ENCODE data around the gene SETX. TPM values are rescaled to one million over a fixed set of nuclear protein-coding genes. Genes with fewer than 3 reads are reported as not detected.

SETX gene
- total and polyA plus RNA-seq, 2 donors (not counting 1 experiment from before 2014, with no cell fraction given), result 29.2 to 105 TPM

DNA sequence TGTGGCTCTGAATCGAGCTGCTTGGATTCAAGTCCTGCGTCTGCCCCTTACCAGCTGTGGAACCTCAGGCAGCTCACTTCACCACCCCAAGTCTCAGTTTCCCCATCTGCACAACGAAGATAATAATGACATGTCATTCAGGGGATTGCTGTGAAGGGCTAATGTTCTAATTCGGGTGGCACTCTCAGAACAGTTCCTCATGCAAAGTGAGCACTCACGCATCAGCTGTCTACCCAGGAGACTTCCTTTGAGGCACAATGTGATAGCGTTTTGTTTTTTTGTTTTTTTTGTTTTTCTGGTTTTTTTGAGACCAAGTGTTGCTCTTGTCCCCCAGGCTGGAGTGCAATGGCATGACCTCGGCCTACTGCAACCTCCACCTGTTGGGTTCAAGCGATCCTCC lies 136.6 kb downstream of the SETX start:
- Mint-ChIP-seq H3K27ac (no peak overlapping the region), H3K4me3 (no peak overlapping the region), H3K4me1 (no peaks in the 10 kb centered on the region), H3K9me3 (ENCODE audit: insufficient read depth) (peaks cover 2% of the 10 kb centered on the region), H3K27me3 (peaks cover 24% of the 10 kb centered on the region)
- Histone ChIP-seq H3K4me1 (ENCODE audit: control insufficient read depth in 2 of 2, insufficient read depth in 2 of 2, low read length in 2 of 2) (no peaks in the 10 kb centered on the region), H3K9ac (ENCODE audit: low read length) (no peak overlapping the region), H3K4me2 (replicated peaks; ENCODE audit: low read depth, low read length, poor library complexity, severe bottlenecking) (no peak overlapping the region), H4K20me1 (ENCODE audit: control insufficient read depth, insufficient read depth, low read length, poor library complexity, severe bottlenecking) (no peaks in the 10 kb centered on the region), H3K27me3 (replicated peaks in 1 of 4; ENCODE audit: control extremely low read depth in 1 of 4, control insufficient read depth in 3 of 4, insufficient read depth in 4 of 4, low read length in 3 of 4) (peaks cover 0 to 11% (median 0%) of the 10 kb centered on the region in 4 experiments), H3K36me3 (replicated peaks in 1 of 2; ENCODE audit: control extremely low read depth in 1 of 2, control insufficient read depth in 1 of 2, extremely low read depth in 1 of 2, insufficient read depth in 2 of 2, low read length in 1 of 2) (no peaks in the 10 kb centered on the region), H3K9me3 (ENCODE audit: control extremely low read depth in 1 of 3, control insufficient read depth in 2 of 3, insufficient read depth in 1 of 3, low read length in 2 of 3) (no peaks in the 10 kb centered on the region), H3K27ac (ENCODE audit: low read length in 2 of 2) (no peak overlapping the region), H3K79me2 (ENCODE audit: control insufficient read depth, insufficient read depth, low read length) (no peaks in the 10 kb centered on the region), H2AFZ (ENCODE audit: insufficient read depth, low read depth, low read length, poor library complexity, severe bottlenecking) (no peak overlapping the region), H3K4me3 (ENCODE audit: control extremely low read depth in 1 of 5, extremely low read depth in 1 of 5, insufficient read depth in 1 of 5, low read depth in 2 of 5, low read length in 4 of 5) (no peak overlapping the region)
- ChIA-PET CTCF (interaction anchor here (1.6 kb wide), 1 partner anchor 18 kb away, joined by 6 read pairs; no protein-coding TSS in a partner anchor), POLR2A (no interaction called here)
- ATAC-seq (ENCODE audit: low read depth) (no peak), DNase-seq (no peak)
- intact Hi-C loops (cut with micrococcal nuclease), result no loop called here
- TF ChIP-seq EZH2 (IDR thresholded peaks at IDR 0.05; ENCODE audit: borderline replicate concordance, insufficient read depth, low read depth, low read length, poor library complexity, severe bottlenecking), result no peak
- TF ChIP-seq, protein P1, sequence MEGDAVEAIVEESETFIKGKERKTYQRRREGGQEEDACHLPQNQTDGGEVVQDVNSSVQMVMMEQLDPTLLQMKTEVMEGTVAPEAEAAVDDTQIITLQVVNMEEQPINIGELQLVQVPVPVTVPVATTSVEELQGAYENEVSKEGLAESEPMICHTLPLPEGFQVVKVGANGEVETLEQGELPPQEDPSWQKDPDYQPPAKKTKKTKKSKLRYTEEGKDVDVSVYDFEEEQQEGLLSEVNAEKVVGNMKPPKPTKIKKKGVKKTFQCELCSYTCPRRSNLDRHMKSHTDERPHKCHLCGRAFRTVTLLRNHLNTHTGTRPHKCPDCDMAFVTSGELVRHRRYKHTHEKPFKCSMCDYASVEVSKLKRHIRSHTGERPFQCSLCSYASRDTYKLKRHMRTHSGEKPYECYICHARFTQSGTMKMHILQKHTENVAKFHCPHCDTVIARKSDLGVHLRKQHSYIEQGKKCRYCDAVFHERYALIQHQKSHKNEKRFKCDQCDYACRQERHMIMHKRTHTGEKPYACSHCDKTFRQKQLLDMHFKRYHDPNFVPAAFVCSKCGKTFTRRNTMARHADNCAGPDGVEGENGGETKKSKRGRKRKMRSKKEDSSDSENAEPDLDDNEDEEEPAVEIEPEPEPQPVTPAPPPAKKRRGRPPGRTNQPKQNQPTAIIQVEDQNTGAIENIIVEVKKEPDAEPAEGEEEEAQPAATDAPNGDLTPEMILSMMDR (IDR thresholded peaks at IDR 0.05), result no peak
- 66% methylated on average over 4 of the region's 8 CpGs for WGBS (ENCODE audit: insufficient coverage)

DNA sequence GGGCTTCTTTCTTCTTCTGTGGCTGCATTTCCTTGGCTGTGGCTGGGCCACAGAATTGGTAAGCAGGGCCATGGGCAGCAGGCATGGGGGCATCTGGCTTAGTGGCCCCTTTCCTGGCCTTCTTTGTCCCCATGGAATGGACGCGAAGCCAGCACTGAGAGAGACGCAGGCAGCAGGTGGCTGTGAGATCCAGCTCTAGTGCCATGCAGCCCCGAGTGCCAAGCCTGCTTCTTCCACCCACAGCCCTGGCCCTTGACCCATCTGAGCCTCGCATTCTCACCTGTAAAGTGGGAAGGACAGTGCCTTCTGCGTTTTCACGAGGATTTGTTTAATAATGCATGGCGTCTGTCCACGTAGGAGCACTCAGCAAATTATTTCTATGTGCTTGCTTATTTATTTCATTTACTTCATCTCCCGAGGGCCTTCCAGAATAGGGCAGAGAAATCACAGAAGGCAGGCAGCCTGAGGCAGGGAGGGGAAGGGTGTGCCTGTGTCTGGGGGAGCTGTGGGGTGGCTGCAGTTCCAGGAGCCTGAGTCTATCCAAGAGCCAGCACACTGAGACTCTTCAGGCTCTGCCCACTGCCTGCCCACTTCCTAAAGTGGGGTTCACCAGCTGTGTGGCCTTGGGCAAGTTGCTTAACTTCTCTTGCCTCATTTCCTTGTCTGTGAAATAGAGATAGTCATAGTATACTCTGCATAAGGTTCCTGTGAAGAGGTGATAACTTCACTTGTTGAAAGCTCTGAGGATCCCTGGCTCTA lies 137.7 kb downstream of the SETX start:
- POLR2A ChIA-PET, result no interaction called here

More for the DNA sequence above, 137.7 kb downstream of the SETX start:
- CTCF ChIA-PET, result no interaction called here
- no peak overlapping the region for H3K4me2 ChIP-seq (replicated peaks; ENCODE audit: low read depth, low read length, poor library complexity, severe bottlenecking)
- TF ChIP-seq EZH2 (IDR thresholded peaks at IDR 0.05; ENCODE audit: borderline replicate concordance, insufficient read depth, low read depth, low read length, poor library complexity, severe bottlenecking), result no peak
- TF ChIP-seq, protein P1 (IDR thresholded peaks at IDR 0.05), result no peak
- no peaks in the 10 kb centered on the region for H3K4me1 ChIP-seq (ENCODE audit: control insufficient read depth in 2 of 2, insufficient read depth in 2 of 2, low read length in 2 of 2)
- no peaks in the 10 kb centered on the region for H4K20me1 ChIP-seq (ENCODE audit: control insufficient read depth, insufficient read depth, low read length, poor library complexity, severe bottlenecking)
- no peak overlapping the region for H3K9ac ChIP-seq (ENCODE audit: low read length)
- H3K9me3 ChIP-seq (ENCODE audit: control extremely low read depth in 1 of 3, control insufficient read depth in 2 of 3, insufficient read depth in 1 of 3, low read length in 2 of 3), result no peaks in the 10 kb centered on the region
- Mint-ChIP-seq H3K27me3 (peaks cover 25% of the 10 kb centered on the region), H3K27ac (no peak overlapping the region), H3K9me3 (ENCODE audit: insufficient read depth) (peaks cover 2% of the 10 kb centered on the region), H3K4me3 (no peak overlapping the region), H3K4me1 (no peaks in the 10 kb centered on the region)
- WGBS (ENCODE audit: insufficient coverage), result 94% methylated on average over 7 of the region's 10 CpGs
- intact Hi-C loops (cut with micrococcal nuclease), result no loop called here
- H3K79me2 ChIP-seq (ENCODE audit: control insufficient read depth, insufficient read depth, low read length), result no peaks in the 10 kb centered on the region
- H3K27ac ChIP-seq (ENCODE audit: low read length in 2 of 2), result no peak overlapping the region
- H3K4me3 ChIP-seq (ENCODE audit: control extremely low read depth in 1 of 5, extremely low read depth in 1 of 5, insufficient read depth in 1 of 5, low read depth in 2 of 5, low read length in 4 of 5), result no peak overlapping the region
- peaks cover 0 to 10% (median 0%) of the 10 kb centered on the region in 4 experiments for H3K27me3 ChIP-seq (replicated peaks in 1 of 4; ENCODE audit: control extremely low read depth in 1 of 4, control insufficient read depth in 3 of 4, insufficient read depth in 4 of 4, low read length in 3 of 4)
- no peak for DNase-seq
- no peak overlapping the region for H2AFZ ChIP-seq (ENCODE audit: insufficient read depth, low read depth, low read length, poor library complexity, severe bottlenecking)
- no peaks in the 10 kb centered on the region for H3K36me3 ChIP-seq (replicated peaks in 1 of 2; ENCODE audit: control extremely low read depth in 1 of 2, control insufficient read depth in 1 of 2, extremely low read depth in 1 of 2, insufficient read depth in 2 of 2, low read length in 1 of 2)
- no peak for ATAC-seq (ENCODE audit: low read depth)

Data from B cell (primary cell).